ENCODE results near the gene NT5C1B. TPM values are rescaled to one million over a fixed set of nuclear protein-coding genes. Genes with fewer than 3 reads are reported as not detected.

The NT5C1B gene
- total RNA-seq, 1 donor from 2014 or later, result not detected

DNA sequence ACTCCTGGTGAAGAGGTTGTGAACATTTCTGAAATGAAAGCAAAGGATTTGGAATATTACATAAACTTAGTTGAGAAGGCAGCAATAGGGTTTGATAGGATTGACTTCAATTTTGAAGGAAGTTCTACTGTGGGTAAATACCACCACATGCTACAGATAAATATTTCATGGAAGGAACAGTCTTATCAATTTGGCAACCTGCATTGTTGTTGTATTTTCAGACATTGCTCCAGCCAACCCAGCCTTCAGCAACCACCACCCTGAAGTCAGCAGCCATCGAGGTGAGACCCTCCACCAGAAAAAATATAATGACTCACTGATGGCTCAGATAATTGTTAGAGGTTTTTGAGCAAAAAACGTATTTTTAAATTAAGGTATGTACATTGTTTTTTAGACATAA is 38.9 kb downstream of the NT5C1B start:
- no peak for DNase-seq (ENCODE audit: low read depth)
- Histone ChIP-seq H3K27me3 (ENCODE audit: control insufficient read depth, insufficient read depth, low read length) (no peaks in the 10 kb centered on the region), H3K4me3 (ENCODE audit: low read depth, low read length) (no peak overlapping the region), H3K36me3 (ENCODE audit: control insufficient read depth, insufficient read depth, low read length) (no peaks in the 10 kb centered on the region)
- no peak for TF ChIP-seq CTCF (IDR thresholded peaks at IDR 0.05; ENCODE audit: insufficient read depth, low read length, severe bottlenecking)
- no peak for FAIRE-seq

DNA sequence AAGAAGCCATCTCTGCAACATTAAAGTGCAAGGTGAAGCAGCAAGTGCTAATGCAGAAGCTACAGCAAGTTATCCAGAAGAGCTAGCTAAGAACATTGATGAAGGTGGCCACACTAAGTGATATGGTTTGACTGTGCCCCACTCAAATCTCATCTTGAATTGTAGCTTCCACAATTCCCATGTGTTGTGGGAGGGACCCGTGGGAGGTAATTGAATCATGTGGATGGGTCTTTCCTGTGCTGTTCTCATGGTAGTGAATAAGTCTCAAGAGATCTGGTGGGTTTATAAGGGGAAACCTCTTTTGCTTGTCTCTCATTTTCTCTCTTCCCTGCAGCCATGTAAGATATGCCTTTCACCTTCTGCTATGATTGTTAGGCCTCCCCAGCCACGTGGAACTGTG is 40.3 kb downstream of the NT5C1B start:
- no peak for FAIRE-seq
- no peaks in the 10 kb centered on the region for H3K36me3 ChIP-seq (ENCODE audit: control insufficient read depth, insufficient read depth, low read length)
- DNase-seq (ENCODE audit: low read depth), result no peak
- no peak for TF ChIP-seq CTCF (IDR thresholded peaks at IDR 0.05; ENCODE audit: insufficient read depth, low read length, severe bottlenecking)
- H3K4me3 ChIP-seq (ENCODE audit: low read depth, low read length), result no peak overlapping the region
- no peaks in the 10 kb centered on the region for H3K27me3 ChIP-seq (ENCODE audit: control insufficient read depth, insufficient read depth, low read length)

GRCh38 chr2:18548621-18549020 is 40.7 kb downstream of the NT5C1B start:
- no peak overlapping the region for H3K4me3 ChIP-seq (ENCODE audit: low read depth, low read length)
- FAIRE-seq (no peak), DNase-seq (ENCODE audit: low read depth) (no peak)
- H3K36me3 ChIP-seq (ENCODE audit: control insufficient read depth, insufficient read depth, low read length), result no peaks in the 10 kb centered on the region
- TF ChIP-seq CTCF (IDR thresholded peaks at IDR 0.05; ENCODE audit: insufficient read depth, low read length, severe bottlenecking), result no peak
- H3K27me3 ChIP-seq (ENCODE audit: control insufficient read depth, insufficient read depth, low read length), result no peaks in the 10 kb centered on the region

- Histone ChIP-seq H3K27me3 (ENCODE audit: control insufficient read depth, insufficient read depth, low read length) (no peaks in the 10 kb centered on the region), H3K4me3 (ENCODE audit: low read depth, low read length) (no peak overlapping the region), H3K36me3 (ENCODE audit: control insufficient read depth, insufficient read depth, low read length) (no peaks in the 10 kb centered on the region)
- peak; percentile 18 for DNase-seq (ENCODE audit: low read depth)
- no peak for FAIRE-seq
- TF ChIP-seq CTCF (IDR thresholded peaks at IDR 0.05; ENCODE audit: insufficient read depth, low read length, severe bottlenecking), result no peak
Observed at GRCh38 chr2:18546567-18546966, 42.8 kb downstream of the NT5C1B start.

DNA sequence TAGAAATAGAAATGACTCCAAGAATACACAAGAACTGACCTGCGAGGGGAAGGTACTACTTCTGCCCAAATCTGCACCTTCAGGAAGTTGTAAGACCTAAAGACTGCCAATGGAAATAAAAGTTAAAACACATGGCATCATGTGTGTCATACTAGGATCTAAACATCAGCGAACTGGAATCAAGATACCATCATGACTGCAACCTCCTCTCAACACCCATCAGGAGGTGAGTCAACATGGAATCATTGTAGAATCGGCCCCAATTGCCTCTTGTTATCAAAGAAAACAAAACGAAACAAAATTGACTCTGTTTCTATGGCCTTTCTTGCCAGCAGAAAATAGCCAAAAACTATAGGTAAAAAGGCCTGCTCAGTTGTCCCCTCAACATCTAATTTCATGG is 44.0 kb downstream of the NT5C1B start:
- FAIRE-seq, result no peak
- DNase-seq (ENCODE audit: low read depth), result peak; percentile 94
- no peak for TF ChIP-seq CTCF (IDR thresholded peaks at IDR 0.05; ENCODE audit: insufficient read depth, low read length, severe bottlenecking)
- no peaks in the 10 kb centered on the region for H3K36me3 ChIP-seq (ENCODE audit: control insufficient read depth, insufficient read depth, low read length)
- H3K4me3 ChIP-seq (ENCODE audit: low read depth, low read length), result no peak overlapping the region
- H3K27me3 ChIP-seq (ENCODE audit: control insufficient read depth, insufficient read depth, low read length), result no peaks in the 10 kb centered on the region

GRCh38 chr2:18544171-18544570 is 45.2 kb downstream of the NT5C1B start:
- Histone ChIP-seq H3K36me3 (ENCODE audit: control insufficient read depth, insufficient read depth, low read length) (no peaks in the 10 kb centered on the region), H3K4me3 (ENCODE audit: low read depth, low read length) (no peak overlapping the region), H3K27me3 (ENCODE audit: control insufficient read depth, insufficient read depth, low read length) (no peaks in the 10 kb centered on the region)
- DNase-seq (ENCODE audit: low read depth) (peak; percentile 59), FAIRE-seq (no peak)
- TF ChIP-seq CTCF (IDR thresholded peaks at IDR 0.05; ENCODE audit: insufficient read depth, low read length, severe bottlenecking), result no peak
